ENCODE results near the gene SCN5A.

GRCh38 chr3:38588371-38588971 is 61.0 kb downstream of the SCN5A start:
- TF ChIP-seq POLR2AphosphoS5 (IDR thresholded peaks at IDR 0.05; ENCODE audit: borderline replicate concordance, low read depth, low read length) (no peak), EZH2 (IDR thresholded peaks at IDR 0.05) (no peak)
